ENCODE measurements around the gene POLR3C.

POLR3C gene

DNA sequence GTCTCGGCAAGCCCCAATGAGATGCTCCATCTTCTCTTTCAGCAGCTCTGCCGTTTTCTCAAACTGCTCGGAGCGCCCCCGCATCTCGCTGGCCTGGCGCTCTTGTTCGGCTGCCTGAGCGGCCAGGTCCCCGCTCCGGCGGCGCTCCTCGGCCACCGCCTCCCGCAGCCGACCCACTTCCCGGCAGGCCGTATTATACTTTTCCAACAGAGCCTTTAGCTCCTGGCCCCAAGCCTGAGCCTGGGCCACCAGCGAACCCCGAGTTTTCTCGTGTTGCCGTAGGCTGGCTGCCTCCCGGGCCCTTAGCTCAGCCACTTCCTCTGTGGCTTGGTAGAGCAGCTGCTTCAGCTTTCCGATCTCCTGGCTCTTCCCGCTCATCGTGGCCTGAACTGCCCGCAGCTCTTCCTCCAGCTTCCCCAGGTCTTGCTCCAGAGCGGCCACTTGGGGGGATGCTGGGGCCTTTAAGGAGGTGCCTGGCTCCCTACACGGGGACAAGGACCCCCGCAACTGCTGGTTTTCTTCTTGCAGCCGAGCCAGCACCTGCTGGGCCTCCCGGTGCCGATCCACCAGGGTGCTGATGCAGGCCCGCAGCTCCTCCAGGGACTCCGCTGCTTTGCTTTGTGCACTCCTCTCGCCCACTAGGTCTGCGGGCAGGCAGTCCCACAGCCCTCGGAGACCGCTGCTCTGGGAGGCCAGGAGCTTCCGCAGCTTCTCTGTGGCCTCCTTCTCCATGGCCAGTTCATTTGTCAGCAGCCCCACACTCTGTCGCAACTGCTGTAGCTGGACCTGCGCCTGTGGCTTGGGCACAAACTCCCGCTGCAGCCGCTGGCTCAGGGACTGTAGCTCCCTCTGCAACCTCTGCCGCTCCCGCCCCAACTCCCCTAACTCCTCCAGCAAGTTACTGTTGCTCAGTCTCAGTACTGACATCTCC is 48.3 kb downstream of the POLR3C start:
- DNase-seq = no peak

DNA sequence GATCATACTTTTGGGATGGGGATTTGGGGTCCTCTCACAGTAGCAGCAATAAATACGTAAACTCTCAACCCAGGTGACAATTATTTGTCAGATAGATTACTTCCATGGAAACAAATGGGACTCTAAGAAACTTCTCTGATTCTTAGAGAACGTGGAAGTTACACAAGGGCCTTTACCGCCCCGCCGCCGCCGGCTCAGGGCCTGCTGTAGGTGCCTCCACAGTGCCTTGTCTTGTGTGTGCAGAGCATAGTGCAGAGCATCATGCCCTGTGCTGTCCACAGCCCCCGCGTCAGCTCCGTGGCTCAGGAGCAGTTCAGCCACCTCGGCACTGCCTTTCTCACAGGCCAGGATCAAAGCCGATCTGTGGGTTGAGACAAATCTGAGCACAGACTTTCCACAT is 50.6 kb downstream of the POLR3C start:
- no peak for DNase-seq

DNA sequence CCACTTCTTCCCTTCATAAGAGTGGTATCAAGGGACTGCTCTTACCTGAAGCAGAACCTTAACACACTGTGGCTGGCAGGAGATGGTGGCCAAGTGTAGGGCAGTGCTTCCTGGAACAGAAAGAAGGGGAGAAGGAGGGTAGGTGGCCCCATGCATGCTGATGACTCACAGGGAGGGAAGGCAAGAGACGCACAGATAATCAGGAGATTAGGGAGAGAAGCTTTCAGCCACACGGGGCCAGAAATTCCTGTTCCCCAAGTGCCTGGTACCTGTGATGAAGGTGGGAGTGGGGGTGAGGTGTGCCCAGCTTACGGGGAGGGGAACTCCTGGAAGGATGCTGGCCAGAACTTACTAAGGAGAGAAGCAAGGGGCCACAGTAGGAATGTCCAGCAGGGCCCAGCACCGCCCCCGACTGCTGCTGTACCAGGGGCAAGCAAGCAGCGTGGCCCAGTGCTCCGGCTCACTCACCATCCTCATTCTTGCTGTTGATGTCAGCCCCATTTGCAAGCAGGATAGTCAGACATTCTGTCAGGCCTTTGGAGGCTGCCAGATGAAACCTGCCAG is 54.0 kb downstream of the POLR3C start:
- no peak for DNase-seq

DNA sequence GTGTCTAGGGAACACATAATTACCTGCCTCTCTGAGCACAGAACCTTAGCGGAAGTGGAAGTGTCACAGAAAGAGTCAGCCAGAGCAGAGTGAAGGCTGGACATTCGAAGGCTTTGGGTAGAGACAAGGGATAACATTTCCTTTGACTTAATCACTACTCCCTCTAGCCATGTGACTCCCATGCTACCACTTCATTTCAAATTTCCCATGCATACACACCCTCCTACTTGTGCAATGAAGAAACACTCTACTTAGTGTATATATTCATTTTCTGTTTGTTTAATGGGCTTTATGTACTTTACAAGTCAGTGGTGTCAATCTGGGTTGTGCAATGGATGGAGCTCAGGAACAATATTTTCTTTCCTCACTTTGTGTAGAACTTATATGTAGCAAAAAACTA is 54.7 kb downstream of the POLR3C start:
- no peak for DNase-seq

DNA sequence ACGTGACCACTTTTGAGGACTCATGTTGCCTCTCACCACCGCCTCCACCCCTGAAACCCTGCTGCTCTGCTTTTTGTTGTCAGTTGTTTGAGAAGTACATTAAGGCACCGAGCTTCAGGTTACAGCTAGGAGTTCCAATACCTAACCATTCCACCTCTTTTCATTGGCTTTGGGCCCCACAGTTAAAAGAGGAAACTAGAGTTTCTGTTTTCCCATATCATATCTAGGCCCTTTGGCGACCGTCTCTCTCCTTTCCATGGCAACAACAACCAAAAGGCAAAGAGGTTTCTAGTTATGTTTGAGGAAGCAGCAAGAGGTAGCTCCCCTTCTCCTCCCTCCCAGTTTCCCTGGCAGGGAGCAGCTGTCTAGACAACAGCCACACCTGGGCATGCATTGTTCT is 55.8 kb downstream of the POLR3C start:
- DNase-seq = peak; percentile 84

DNA sequence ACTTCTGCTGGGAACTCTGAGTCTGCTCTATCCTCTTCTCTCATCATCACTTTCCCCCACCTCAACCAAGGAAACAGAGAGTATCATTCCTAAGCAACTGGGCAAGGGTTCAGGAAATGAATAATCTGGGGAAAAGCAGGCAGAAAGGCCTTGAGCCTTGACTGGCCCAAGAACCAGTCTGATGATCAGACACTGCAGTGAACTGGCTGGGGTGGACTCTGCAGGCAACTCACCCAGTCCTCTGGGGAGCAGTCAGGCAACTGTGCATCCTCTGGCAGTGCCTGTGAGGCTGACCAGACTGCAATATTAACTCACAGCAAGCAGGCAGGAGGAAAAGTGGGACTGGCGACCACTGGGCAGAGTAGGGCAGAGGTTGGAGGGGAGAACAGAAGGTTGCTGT is 60.7 kb downstream of the POLR3C start:
- no peak for DNase-seq

DNA sequence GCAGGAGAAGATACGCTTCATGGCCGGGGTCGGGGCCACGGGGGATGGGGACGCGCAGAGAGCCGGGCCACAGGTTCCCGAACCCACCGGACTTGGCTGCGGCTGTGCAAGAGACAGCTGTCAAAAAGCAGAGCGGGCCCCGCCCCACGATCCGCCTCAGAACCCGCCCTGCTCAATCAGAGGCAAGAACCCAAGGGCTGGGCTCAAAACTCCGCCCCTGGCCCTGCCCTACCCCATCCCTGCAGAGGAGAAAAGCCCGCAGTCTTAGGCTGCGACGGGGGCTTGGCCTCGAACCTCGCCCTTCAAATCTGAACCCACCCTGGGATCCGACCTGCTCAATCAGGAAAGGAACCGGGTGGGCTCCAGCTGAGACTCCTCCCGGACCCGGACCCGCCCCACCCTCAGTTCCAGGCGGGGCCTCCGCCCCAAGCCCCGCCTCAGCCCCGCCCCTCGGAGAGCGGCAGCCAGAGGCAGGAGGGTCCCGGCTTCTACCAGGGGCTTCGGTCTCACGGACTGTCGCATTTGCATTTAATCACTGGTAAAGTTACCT is 61.8 kb downstream of the POLR3C start, which contains the start of gene ANKRD35:
ANKRD35 (minus strand) TSS at position 129 of the 550 bp plus-strand sequence; CDS start at position 21, 108 bp downstream.
- no peak for DNase-seq

DNA sequence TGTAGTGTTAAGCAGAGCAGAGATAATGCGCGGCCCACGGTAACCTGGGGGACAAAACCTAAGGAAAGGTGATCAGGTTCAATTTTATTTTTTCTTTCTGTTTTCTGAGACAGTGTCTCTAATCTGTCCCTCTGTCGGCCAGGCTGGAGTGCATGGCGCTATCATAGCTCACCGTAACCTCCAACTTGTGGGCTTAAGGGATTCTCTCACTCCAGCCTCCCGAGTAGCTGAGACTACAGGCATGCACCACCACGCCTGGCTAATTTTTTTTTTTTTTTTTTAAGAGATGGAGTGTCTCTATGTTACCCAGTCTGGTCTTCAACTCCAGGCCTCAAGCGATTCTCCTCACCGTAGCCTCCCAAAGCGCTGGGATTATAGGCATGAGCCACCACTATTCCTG is 62.4 kb downstream of the POLR3C start:
- no peak for DNase-seq

DNA sequence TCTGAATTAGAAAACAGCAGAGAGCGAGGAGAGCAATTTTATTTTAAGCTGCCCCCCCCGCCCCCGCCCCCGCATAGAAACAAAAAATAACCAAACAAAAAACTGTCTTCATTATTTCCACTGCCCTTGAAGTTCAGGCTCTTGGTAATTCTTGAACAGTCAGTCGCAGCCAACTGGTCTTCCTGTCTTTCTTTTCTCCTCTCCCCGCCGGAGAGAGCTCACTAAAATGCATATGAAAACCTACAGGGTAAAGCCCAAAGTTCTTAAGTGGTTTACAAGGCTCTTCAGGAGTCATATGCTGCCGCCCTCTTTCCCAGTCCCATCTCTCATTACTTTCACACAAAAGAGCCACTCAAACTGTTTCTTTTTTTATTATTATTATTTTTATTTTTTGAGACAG is 62.8 kb downstream of the POLR3C start:
- DNase-seq = no peak

DNA sequence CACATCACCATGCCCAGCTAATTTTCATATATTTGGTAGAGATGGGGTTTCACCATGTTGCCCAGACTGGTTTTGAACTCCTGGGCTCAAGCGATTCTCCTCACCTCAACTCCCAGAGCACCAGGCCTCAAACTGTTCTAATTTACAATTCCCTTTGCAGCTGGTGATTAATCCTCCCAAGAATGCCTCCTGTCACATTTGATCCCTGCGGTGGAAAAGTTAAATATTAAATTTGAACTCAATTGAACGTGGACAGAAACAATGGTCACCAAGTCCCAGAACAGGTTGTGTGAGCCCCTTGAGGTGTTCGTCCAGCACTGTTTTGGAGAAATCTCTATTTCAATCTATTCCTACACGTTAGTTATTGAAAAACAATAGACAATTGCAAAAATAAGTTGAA is 63.6 kb downstream of the POLR3C start:
- no peak for DNase-seq

DNA sequence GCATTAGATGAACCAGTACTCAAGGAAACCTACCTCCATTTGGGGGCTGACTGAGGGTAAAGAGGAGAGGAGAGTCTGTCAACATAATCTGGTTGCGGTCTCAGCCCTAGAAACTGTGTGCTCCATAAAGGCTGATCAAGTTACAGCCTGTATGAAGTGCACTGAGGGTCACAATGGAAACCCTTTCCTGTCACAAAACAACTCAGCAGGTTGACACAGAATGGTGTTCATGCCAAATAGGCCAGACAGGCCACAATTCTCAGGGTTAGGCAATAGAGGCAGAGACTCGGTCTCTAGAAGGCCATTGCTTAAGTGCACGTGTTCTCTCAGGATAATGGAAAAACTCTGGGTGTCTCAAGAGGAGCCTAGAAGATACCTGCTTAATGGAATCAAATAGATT is 65.7 kb downstream of the POLR3C start:
- DNase-seq = no peak

DNA sequence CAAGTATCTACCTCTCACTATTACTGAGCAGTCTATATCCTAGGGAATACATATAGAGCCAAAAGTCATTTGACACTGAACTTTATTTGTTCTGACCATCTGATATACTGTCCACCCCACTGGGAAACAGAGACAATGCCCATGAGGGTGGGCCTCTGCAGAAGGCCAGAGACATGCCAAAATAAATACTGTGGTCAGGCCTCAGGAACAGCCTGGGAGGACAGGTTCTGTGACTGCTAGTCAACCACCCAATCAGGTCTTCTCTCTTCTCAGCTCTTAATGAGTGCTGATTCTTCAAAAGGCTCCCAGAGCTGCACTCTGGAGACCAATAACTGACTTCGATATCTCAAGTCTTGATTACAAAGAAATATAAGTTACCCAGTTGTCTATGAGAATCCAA is 67.1 kb downstream of the POLR3C start:
- DNase-seq = peak; percentile 15

DNA sequence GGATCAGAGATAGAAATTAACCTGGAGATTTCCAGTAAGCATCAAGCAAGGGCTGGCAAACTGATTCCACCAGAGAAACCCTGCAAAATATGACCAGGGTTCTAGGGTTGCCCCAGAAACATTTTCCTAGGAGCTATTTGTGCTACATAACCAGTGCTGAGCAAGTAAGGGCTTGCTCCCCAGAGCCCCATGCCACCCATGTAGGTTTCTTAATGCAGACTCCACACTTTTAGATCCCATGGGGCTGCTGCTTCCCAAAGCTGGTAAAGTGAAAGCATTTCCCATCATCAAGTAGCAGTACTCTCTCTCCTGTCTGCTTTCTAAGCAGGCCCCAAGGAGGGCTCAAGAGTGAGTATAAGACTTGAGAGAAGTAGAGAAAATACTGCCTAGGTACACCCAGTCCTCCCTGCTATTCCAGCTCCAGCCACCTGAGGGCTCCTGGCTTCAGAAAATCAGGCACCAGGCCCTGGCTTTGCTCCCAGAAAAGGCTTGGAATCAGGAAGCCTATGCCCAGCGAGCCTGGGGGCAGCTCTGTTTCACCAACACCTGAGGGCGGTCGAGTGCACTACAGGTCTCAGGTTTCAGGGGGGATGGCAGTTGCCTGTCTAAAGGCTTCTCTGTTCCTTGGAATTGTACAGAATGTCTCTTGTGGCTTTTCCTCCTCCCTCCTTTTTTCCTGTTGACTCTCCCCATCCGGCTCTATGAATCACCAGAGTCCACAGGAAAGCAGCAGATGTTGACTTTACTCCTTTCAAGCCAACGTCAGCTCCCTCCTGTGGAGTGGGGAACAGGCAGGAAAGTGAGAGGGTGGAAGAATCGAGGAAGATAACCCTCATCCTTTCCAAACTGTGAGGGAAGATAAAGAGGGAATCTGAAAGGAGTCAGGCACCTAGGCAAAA is 67.8 kb downstream of the POLR3C start:
- peak; percentile 98 for DNase-seq

DNA sequence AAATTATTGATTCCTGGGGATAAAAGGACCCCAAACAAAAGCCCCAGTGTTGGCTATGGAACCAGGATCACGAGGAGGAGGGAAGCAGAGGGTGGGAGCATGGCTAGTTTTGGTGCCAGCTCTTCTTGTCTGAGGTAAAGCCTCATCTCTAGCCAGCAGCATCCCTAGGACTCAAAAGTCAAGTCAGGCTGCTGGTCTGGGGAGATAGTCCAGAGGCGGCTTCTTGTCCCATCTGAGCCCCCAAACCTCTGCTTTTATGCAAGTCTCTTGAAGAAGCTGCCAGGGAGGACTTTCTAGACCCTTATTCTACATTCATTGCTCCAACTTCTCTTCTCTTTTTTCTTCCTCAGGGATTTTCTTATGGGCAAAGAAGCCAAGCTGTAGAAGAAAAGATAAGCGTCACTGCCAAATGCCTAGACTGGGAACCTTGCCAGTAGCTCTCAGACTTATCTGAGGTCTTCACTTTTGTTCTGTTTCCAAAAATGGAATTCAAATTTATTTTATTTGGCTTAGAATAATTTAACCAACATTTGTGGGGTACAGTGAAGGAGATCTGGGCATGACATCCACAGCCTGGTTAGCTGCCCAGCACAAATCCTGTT is 68.6 kb downstream of the POLR3C start:
- DNase-seq = peak; percentile 68

DNA sequence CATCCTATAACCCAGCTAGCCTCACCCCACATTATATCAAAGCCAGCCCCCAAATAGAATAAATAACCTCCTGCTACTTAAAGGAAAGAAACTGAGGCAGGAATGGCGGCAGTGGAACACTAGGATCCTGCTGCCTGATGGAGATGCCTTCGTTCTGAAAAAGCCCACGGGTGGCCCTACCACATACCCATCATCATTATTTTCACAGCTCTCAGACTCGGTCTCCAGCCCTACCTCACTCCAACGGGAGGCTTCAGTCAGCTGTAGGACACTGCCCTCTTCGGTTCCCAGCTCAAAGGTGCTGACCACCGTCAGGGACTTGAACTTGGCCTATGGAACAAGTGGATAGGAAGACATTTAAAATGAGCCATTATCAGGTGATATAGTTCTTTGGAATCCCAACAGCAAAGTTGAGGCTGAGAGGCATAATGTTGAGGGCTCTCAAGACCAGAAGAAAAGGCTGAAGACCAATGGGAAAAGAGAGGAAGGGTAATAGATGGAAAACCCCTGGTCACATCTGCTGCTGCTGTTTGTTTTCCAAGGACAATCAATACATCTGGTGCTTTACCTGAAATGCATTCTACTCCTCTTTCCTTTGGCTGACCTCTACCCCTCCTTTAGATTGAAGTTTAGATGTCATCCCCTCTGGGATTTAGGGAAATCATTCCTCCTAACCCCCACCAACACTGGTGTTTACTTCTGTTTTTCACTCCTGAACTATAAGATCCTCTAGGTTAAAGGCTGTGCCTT is 69.5 kb downstream of the POLR3C start:
- DNase-seq = no peak
